ENCODE results near the gene CCT2.

- TF ChIP-seq EZH2 (IDR thresholded peaks at IDR 0.05; ENCODE audit: low read length, missing control alignments) (no peak), CTCF (conservative IDR thresholded peaks at IDR 0.05 in 1 of 2, IDR thresholded peaks at IDR 0.05 in 1 of 2; ENCODE audit: low read depth in 1 of 2, low read length in 2 of 2) (no peak)
Measured at GRCh38 chr12:69608114-69608513, 22.9 kb downstream of the CCT2 start.
